GM18907 (cell line): ENCODE measurements around the gene SUV39H2.
"Not testable (repeated sequence)": the region's sequence is repeated elsewhere in the genome, so short reads cannot be mapped to it uniquely, and the experiment has no call there.

Experiments
- ATAC-seq: cut with Tn5 transposase; IDR thresholded peaks from one replicate; pipeline ENCODE4 v1.9.1; 2021; ENCODE audit warnings: mild to moderate bottlenecking, moderate library complexity; ENCODE audit not compliant: unreplicated experiment

SUV39H2 gene

GRCh38 chr10:14926722-14927416 is 48.2 kb downstream of the SUV39H2 start:
- peak; percentile 92 for ATAC-seq

GRCh38 chr10:14930610-14931009 is 51.9 kb downstream of the SUV39H2 start:
- ATAC-seq = no peak

- no peak for ATAC-seq
Measured at GRCh38 chr10:14936584-14936983, 57.9 kb downstream of the SUV39H2 start.

- ATAC-seq = not testable (repeated sequence)
Measured at GRCh38 chr10:14938971-14939370, 60.3 kb downstream of the SUV39H2 start.

- ATAC-seq = peak; percentile 90
Measured at GRCh38 chr10:14942147-14942949, 63.7 kb downstream of the SUV39H2 start.

GRCh38 chr10:14942950-14943338 is 64.3 kb downstream of the SUV39H2 start:
- ATAC-seq = not testable (repeated sequence)

- no peak for ATAC-seq
Measured at GRCh38 chr10:14945108-14945507, 66.4 kb downstream of the SUV39H2 start.

- ATAC-seq = no peak
Measured at GRCh38 chr10:14947268-14947667, 68.6 kb downstream of the SUV39H2 start.

GRCh38 chr10:14949291-14949690 is 70.6 kb downstream of the SUV39H2 start:
- ATAC-seq = no peak

GRCh38 chr10:14952851-14953423 is 74.3 kb downstream of the SUV39H2 start:
- ATAC-seq = no peak

GRCh38 chr10:14953424-14954000 is 74.8 kb downstream of the SUV39H2 start:
- ATAC-seq = peak; percentile 45
